ENCODE measurements around the gene HGS. TPM values are rescaled to one million over a fixed set of nuclear protein-coding genes. Genes with fewer than 3 reads are reported as not detected.

Gene HGS, protein sequence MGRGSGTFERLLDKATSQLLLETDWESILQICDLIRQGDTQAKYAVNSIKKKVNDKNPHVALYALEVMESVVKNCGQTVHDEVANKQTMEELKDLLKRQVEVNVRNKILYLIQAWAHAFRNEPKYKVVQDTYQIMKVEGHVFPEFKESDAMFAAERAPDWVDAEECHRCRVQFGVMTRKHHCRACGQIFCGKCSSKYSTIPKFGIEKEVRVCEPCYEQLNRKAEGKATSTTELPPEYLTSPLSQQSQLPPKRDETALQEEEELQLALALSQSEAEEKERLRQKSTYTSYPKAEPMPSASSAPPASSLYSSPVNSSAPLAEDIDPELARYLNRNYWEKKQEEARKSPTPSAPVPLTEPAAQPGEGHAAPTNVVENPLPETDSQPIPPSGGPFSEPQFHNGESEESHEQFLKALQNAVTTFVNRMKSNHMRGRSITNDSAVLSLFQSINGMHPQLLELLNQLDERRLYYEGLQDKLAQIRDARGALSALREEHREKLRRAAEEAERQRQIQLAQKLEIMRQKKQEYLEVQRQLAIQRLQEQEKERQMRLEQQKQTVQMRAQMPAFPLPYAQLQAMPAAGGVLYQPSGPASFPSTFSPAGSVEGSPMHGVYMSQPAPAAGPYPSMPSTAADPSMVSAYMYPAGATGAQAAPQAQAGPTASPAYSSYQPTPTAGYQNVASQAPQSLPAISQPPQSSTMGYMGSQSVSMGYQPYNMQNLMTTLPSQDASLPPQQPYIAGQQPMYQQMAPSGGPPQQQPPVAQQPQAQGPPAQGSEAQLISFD
- 57.4 and 59.9 TPM in 2 replicates for polyA plus RNA-seq (2013)

DNA sequence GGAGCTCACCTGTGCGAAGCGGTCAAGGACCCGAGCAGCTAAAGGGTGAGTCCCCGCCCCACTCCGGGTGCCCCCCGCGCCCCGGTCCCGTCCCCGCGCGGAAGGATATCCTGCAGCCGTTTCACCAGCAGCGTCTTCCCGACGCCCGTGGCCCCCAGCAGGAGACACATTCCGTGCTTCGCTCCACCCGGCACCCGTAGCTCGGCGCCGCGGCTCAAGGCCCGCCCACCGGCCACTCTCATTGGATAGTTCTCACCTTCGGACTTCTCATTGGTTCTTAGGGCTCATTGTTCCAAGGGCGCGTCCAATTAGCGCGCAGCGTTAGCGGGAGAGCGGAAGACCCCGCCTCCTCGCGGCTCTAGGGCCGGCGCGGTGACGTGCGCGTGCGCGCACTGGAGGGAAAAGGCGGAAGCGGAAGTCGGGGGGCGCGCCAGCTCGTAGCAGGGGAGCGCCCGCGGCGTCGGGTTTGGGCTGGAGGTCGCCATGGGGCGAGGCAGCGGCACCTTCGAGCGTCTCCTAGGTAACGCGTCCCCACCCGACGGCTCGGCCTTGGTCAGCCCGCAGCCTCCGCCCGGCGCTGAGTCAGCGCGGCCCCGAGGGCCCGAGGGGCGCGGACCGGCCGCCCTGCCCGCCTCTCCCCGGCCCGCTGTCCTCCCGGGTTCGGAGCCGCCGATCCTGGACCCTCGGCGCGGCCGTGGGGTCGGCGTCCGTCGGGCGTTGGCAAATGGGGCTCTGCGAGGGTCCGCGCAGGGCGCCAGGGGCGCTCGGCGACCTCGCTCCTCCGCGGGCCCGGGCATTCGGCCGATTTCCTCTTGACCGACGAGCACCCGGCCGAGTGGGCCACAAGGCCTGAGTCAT is at the start of gene HGS, which contains the start of gene ARL16:
TSS of gene HGS (plus strand) at position 428 of the 858 bp plus-strand sequence. CDS start at position 484, 56 bp downstream.
TSS of gene ARL16 (minus strand) at position 214 of the 858 bp plus-strand sequence. CDS start at position 170, 44 bp downstream.
- Histone ChIP-seq H3K4me3 (ENCODE audit: low read depth, low read length) (peak within 1 kb of the TSS; percentile 95), H3K9me3 (ENCODE audit: insufficient read depth, low read depth, low read length) (no peaks in the 10 kb centered on the region), H4K8ac (ENCODE audit: low read depth, low read length) (peak within 1 kb of the TSS; percentile 94), H3K27me3 (ENCODE audit: insufficient read depth, low read length) (no peaks in the 10 kb centered on the region), H2AK5ac (ENCODE audit: low read length) (peak within 1 kb of the TSS; percentile 85), H2BK5ac (ENCODE audit: low read depth, low read length, poor library complexity) (peak within 1 kb of the TSS; percentile 83), H3K79me2 (ENCODE audit: control insufficient read depth, insufficient read depth, low read length, poor library complexity) (peaks cover 20% of the 10 kb centered on the region), H3K79me1 (ENCODE audit: low read length) (peaks cover 10% of the 10 kb centered on the region), H3K36me3 (ENCODE audit: control insufficient read depth in 1 of 2, insufficient read depth in 2 of 2, low read length in 2 of 2) (peaks cover 43 to 51% of the 10 kb centered on the region in 2 experiments), H2BK12ac (ENCODE audit: low read length) (peak within 1 kb of the TSS; percentile 39), H3K23ac (ENCODE audit: low read length) (no peak within 1 kb of the TSS), H3K4me2 (ENCODE audit: low read length) (peak within 1 kb of the TSS; percentile 79), H3K4me1 (ENCODE audit: control insufficient read depth in 1 of 2, insufficient read depth in 2 of 2, low read length in 2 of 2) (peaks cover 15 to 16% of the 10 kb centered on the region in 2 experiments), H3K27ac (ENCODE audit: low read depth, low read length) (peak within 1 kb of the TSS; percentile 32), H4K91ac (ENCODE audit: low read depth, low read length) (peak within 1 kb of the TSS; percentile 94), H3K4ac (ENCODE audit: low read depth, low read length) (peak within 1 kb of the TSS; percentile 97), H3K14ac (ENCODE audit: low read length) (peak within 1 kb of the TSS; percentile 97), H3K18ac (ENCODE audit: low read length) (peak within 1 kb of the TSS; percentile 93), H2AFZ (ENCODE audit: insufficient read depth, low read length, poor library complexity) (peak within 1 kb of the TSS; percentile 87), H2BK120ac (ENCODE audit: insufficient read depth, low read length, poor library complexity) (peak within 1 kb of the TSS; percentile 87), H3K9ac (ENCODE audit: low read length) (peak within 1 kb of the TSS; percentile 98), H4K12ac (ENCODE audit: low read depth, low read length) (peak within 1 kb of the TSS; percentile 92)
- WGBS (ENCODE audit: extremely low coverage, insufficient coverage, insufficient read length) = no CpG with 5 or more reads among the region's 112 CpGs
- DNase-seq = peak; percentile 99 to 100

DNA sequence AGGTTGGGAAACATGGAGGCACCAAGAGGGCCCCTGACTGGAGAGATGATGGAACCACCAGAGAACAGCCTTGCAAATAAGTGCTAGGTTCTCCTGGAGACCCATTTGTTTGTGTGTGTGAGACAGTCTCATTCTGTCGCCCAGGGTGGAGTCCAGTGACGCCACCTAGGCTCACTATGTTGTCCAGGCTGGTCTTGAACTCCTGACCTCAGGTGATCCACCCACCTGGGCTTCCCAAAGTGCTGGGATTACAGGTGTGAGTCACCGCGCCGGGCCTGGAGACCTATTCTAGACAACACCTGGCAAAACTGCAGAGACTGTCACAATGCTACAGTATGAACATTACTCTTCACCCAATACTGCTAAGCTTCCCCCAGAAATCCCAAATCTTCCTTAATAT is 48.4 kb upstream of the HGS start:
- H3K9me3 ChIP-seq (ENCODE audit: insufficient read depth, low read depth, low read length) = no peaks in the 10 kb centered on the region
- no peak overlapping the region for H4K8ac ChIP-seq (ENCODE audit: low read depth, low read length)
- no peak overlapping the region for H3K14ac ChIP-seq (ENCODE audit: low read length)
- no peak overlapping the region for H4K12ac ChIP-seq (ENCODE audit: low read depth, low read length)
- no peak overlapping the region for H2BK12ac ChIP-seq (ENCODE audit: low read length)
- peak overlapping the region; percentile 87 for H3K4me2 ChIP-seq (ENCODE audit: low read length)
- H2AFZ ChIP-seq (ENCODE audit: insufficient read depth, low read length, poor library complexity) = no peak overlapping the region
- H3K4ac ChIP-seq (ENCODE audit: low read depth, low read length) = peak overlapping the region; percentile 100
- no CpG with 5 or more reads among the region's 5 CpGs for WGBS (ENCODE audit: extremely low coverage, insufficient coverage, insufficient read length)
- no peak overlapping the region for H2BK5ac ChIP-seq (ENCODE audit: low read depth, low read length, poor library complexity)
- H3K36me3 ChIP-seq (ENCODE audit: control insufficient read depth in 1 of 2, insufficient read depth in 2 of 2, low read length in 2 of 2) = peaks cover 6 to 8% of the 10 kb centered on the region in 2 experiments
- H4K91ac ChIP-seq (ENCODE audit: low read depth, low read length) = no peak overlapping the region
- no peak overlapping the region for H3K18ac ChIP-seq (ENCODE audit: low read length)
- H3K23ac ChIP-seq (ENCODE audit: low read length) = no peak overlapping the region
- H3K27me3 ChIP-seq (ENCODE audit: insufficient read depth, low read length) = no peaks in the 10 kb centered on the region
- no peak overlapping the region for H3K27ac ChIP-seq (ENCODE audit: low read depth, low read length)
- H2AK5ac ChIP-seq (ENCODE audit: low read length) = no peak overlapping the region
- H3K79me1 ChIP-seq (ENCODE audit: low read length) = peaks cover 8% of the 10 kb centered on the region
- peak; percentile 61 to 70 for DNase-seq
- no peak overlapping the region for H3K9ac ChIP-seq (ENCODE audit: low read length)
- H3K4me3 ChIP-seq (ENCODE audit: low read depth, low read length) = no peak overlapping the region
- H3K79me2 ChIP-seq (ENCODE audit: control insufficient read depth, insufficient read depth, low read length, poor library complexity) = peaks cover 15% of the 10 kb centered on the region
- no peak overlapping the region for H2BK120ac ChIP-seq (ENCODE audit: insufficient read depth, low read length, poor library complexity)
- H3K4me1 ChIP-seq (ENCODE audit: control insufficient read depth in 1 of 2, insufficient read depth in 2 of 2, low read length in 2 of 2) = peaks cover 6 to 7% of the 10 kb centered on the region in 2 experiments

DNA sequence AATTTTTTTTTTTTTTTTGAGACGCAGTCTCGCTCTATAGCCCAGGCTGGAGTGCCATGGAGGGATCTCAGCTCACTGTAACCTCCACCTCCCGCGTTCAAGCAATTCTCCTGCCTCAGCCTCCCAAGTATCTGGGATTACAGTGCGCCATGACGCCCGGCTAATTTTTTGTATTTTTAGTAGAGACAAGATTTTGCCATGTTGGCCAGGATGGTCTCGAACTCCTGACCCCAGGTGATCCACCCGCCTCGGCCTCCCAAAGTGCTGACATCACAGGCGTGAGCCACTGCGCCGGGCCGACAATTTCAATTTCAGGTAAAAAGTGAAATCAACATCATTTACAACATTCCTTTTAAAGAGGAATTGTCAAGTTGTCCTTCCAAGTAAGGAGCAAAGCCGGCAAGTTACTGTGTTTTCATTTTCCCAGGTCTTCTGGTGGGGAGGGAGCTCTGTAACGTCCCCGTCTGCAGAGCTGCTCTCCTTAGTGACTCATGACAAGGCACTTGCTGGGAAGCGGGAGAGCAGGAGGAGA is 47.8 kb upstream of the HGS start:
- Histone ChIP-seq H3K9me3 (ENCODE audit: insufficient read depth, low read depth, low read length) (no peaks in the 10 kb centered on the region), H3K36me3 (ENCODE audit: control insufficient read depth in 1 of 2, insufficient read depth in 2 of 2, low read length in 2 of 2) (peaks cover 4 to 5% of the 10 kb centered on the region in 2 experiments), H2BK5ac (ENCODE audit: low read depth, low read length, poor library complexity) (peak overlapping the region; percentile 99), H2BK120ac (ENCODE audit: insufficient read depth, low read length, poor library complexity) (peak overlapping the region; percentile 89), H3K14ac (ENCODE audit: low read length) (peak overlapping the region; percentile 100), H4K8ac (ENCODE audit: low read depth, low read length) (peak overlapping the region; percentile 96), H3K79me1 (ENCODE audit: low read length) (peaks cover 8% of the 10 kb centered on the region), H2AFZ (ENCODE audit: insufficient read depth, low read length, poor library complexity) (peak overlapping the region; percentile 96), H3K27me3 (ENCODE audit: insufficient read depth, low read length) (no peaks in the 10 kb centered on the region), H3K27ac (ENCODE audit: low read depth, low read length) (peak overlapping the region; percentile 91), H4K91ac (ENCODE audit: low read depth, low read length) (peak overlapping the region; percentile 97), H2BK12ac (ENCODE audit: low read length) (peak overlapping the region; percentile 68), H3K4me2 (ENCODE audit: low read length) (peak overlapping the region; percentile 87), H3K18ac (ENCODE audit: low read length) (peak overlapping the region; percentile 100), H3K4me3 (ENCODE audit: low read depth, low read length) (peak overlapping the region; percentile 93), H2AK5ac (ENCODE audit: low read length) (peak overlapping the region; percentile 99), H3K79me2 (ENCODE audit: control insufficient read depth, insufficient read depth, low read length, poor library complexity) (peaks cover 13% of the 10 kb centered on the region), H4K12ac (ENCODE audit: low read depth, low read length) (peak overlapping the region; percentile 99), H3K23ac (ENCODE audit: low read length) (no peak overlapping the region), H3K4me1 (ENCODE audit: control insufficient read depth in 1 of 2, insufficient read depth in 2 of 2, low read length in 2 of 2) (peaks cover 6 to 7% of the 10 kb centered on the region in 2 experiments), H3K9ac (ENCODE audit: low read length) (peak overlapping the region; percentile 95), H3K4ac (ENCODE audit: low read depth, low read length) (peak overlapping the region; percentile 100)
- WGBS (ENCODE audit: extremely low coverage, insufficient coverage, insufficient read length) = no CpG with 5 or more reads among the region's 18 CpGs
- DNase-seq = peak; percentile 61 to 74
